Stimulated activated CD8-positive, alpha-beta memory T cell treated with anti-CD3 and anti-CD28 coated beads, Interleukin-4, amount 100 ng/mL, for 4 hours (primary cell): ENCODE data around the gene ELOVL2.
"Not testable (repeated sequence)": the region's sequence is repeated elsewhere in the genome, so short reads cannot be mapped to it uniquely, and the experiment has no call there.

Experiments used
- DNase-seq, 2 donors: peaks; one replicate each; pipeline ENCODE4 v3.0.0-alpha.2; 2020; ENCODE audit warnings: low read depth in 2 of 2, low spot score in 1 of 2

ELOVL2 gene

GRCh38 chr6:10984959-10985358, 59.1 kb downstream of the ELOVL2 start:
- DNase-seq, result not testable (repeated sequence)

- no peak for DNase-seq
These were observed 62.7 kb downstream of the ELOVL2 start for GRCh38 chr6:10981409-10981808.

GRCh38 chr6:10979603-10980002, 64.5 kb downstream of the ELOVL2 start:
- no peak for DNase-seq

GRCh38 chr6:10977231-10977968, 66.7 kb downstream of the ELOVL2 start:
- DNase-seq, result no peak

GRCh38 chr6:10976571-10976970, 67.5 kb downstream of the ELOVL2 start:
- no peak for DNase-seq

- no peak for DNase-seq
These were observed 71.9 kb downstream of the ELOVL2 start for GRCh38 chr6:10972196-10972595.

- no peak for DNase-seq
These were observed 73.4 kb downstream of the ELOVL2 start for GRCh38 chr6:10970731-10971130.

GRCh38 chr6:10968776-10969175, 75.3 kb downstream of the ELOVL2 start:
- no peak for DNase-seq

GRCh38 chr6:10964684-10965083, 79.4 kb downstream of the ELOVL2 start:
- DNase-seq, result no peak

GRCh38 chr6:10963113-10963512, 81.0 kb downstream of the ELOVL2 start:
- DNase-seq, result no peak

GRCh38 chr6:10962673-10963072, 81.4 kb downstream of the ELOVL2 start:
- no peak for DNase-seq

GRCh38 chr6:10961837-10962236, 82.3 kb downstream of the ELOVL2 start:
- DNase-seq, result no peak

GRCh38 chr6:10960171-10960570, 83.9 kb downstream of the ELOVL2 start:
- no peak for DNase-seq

- DNase-seq, result no peak
These were observed 86.7 kb downstream of the ELOVL2 start for GRCh38 chr6:10957414-10957886.

GRCh38 chr6:10956776-10957175, 87.3 kb downstream of the ELOVL2 start:
- DNase-seq, result no peak

- DNase-seq, result peak; percentile 11 to 19
These were observed 89.5 kb downstream of the ELOVL2 start for GRCh38 chr6:10954590-10955010.

- DNase-seq, result no peak
These were observed 92.3 kb downstream of the ELOVL2 start for GRCh38 chr6:10951675-10952282.

GRCh38 chr6:10949579-10950490, 94.3 kb downstream of the ELOVL2 start:
- no peak for DNase-seq

GRCh38 chr6:10947966-10948365, 96.1 kb downstream of the ELOVL2 start:
- DNase-seq, result no peak

GRCh38 chr6:10945845-10946244, 98.3 kb downstream of the ELOVL2 start:
- no peak for DNase-seq

GRCh38 chr6:10939840-10940239, 104.3 kb downstream of the ELOVL2 start:
- no peak for DNase-seq

GRCh38 chr6:10933126-10933525, 111.0 kb downstream of the ELOVL2 start:
- no peak for DNase-seq
